Uterus (tissue), 2 donors: ENCODE results near the gene UGT1A10.

Experiments
- CTCF ChIP-seq, 4 experiments: fragments of 200-600 bp in 2 of 4; fragments of 450-650 bp in 2 of 4; sonication (generic) in 2 of 4; IDR thresholded peaks; one replicate each; pipeline ENCODE4 v1.5.1; 2016 to 2019; ENCODE audit warnings: antibody characterized with exemption in 4 of 4, mild to moderate bottlenecking in 2 of 4, moderate library complexity in 1 of 4
- POLR2A ChIP-seq, 2 donors: fragments of 450-650 bp; IDR thresholded peaks; one replicate each; pipeline ENCODE4 v1.6.1; 2016; ENCODE audit warnings: antibody characterized with exemption in 2 of 2, mild to moderate bottlenecking in 1 of 2, moderate library complexity in 1 of 2

DNA sequence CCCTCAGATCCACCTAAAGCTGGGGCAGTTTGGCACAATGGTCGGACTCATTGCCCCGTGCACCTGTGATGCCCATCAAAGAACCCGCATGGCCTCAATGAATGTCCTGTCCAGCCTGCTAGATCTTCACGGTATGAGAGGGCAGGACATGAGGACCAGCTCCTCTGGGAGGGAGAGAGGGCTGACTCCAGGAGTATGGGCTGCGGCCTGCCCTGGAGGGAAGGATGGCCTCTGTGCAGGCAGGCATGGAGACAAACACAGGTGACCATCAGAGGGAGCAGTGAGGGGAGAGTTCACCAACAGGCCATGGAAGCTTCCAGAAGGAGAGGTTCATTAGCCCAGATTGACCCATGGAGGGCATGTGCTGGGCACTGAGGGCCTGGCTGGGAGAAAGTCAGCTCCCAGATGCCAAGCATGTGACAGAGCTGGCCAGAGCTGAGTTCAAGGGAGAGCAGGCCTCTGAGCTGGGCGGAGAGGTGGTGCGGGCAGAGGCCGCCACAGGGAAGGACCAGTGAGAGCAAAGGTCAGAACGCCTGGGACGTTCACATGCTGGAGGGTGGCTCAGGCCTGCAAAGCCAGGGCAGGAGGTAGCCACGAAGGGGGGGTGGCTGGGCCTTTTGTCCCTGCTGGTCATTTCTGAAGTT is 181.9 kb downstream of the UGT1A10 start:
- TF ChIP-seq CTCF (IDR thresholded peaks at IDR 0.05) (no peak), POLR2A (IDR thresholded peaks at IDR 0.05) (no peak)
